HEK293T (cell line): ENCODE results near the gene VPS26B.

Source experiments
- CTCF ChIA-PET: fragments of 350-600 bp; formaldehyde crosslinking; extraction: SDS; loops from one replicate; lab custom pipeline; 2021; ENCODE audit warnings: antibody characterized with exemption, inconsistent platforms; lab: Yijun Ruan, JAX
- POLR2A ChIA-PET: fragments of 350-600 bp; formaldehyde crosslinking; extraction: SDS; loops from one replicate; lab custom pipeline; 2020; ENCODE audit warnings: antibody characterized with exemption, inconsistent platforms; lab: Yijun Ruan, JAX
- DNase-seq: peaks from one replicate; pipeline ENCODE4 v3.0.0; 2012; ENCODE audit warnings: mixed read lengths; ENCODE audit errors: extremely low spot score
- ARNT ChIP-seq: fragments of 450-650 bp; IDR thresholded peaks from 2 replicates; pipeline ENCODE4 v1.6.1; 2017; ENCODE audit warnings: mild to moderate bottlenecking
- BHLHE40 ChIP-seq: fragments of 450-650 bp; IDR thresholded peaks from 2 replicates; pipeline ENCODE4 v1.6.1; 2016; ENCODE audit warnings: mild to moderate bottlenecking, moderate library complexity, borderline replicate concordance
- CTBP1 ChIP-seq: fragments of 450-650 bp; IDR thresholded peaks from 2 replicates; pipeline ENCODE4 v1.6.1; 2016; ENCODE audit warnings: borderline replicate concordance
- ELF4 ChIP-seq: fragments of 450-650 bp; IDR thresholded peaks from 2 replicates; pipeline ENCODE4 v1.6.1; 2017; ENCODE audit warnings: antibody characterized with exemption
- FOXA1 ChIP-seq: fragments of 450-650 bp; IDR thresholded peaks from 2 replicates; pipeline ENCODE4 v1.6.1; 2016; ENCODE audit warnings: mild to moderate bottlenecking
- FOXK2 ChIP-seq: fragments of 450-650 bp; IDR thresholded peaks from 2 replicates; pipeline ENCODE4 v1.6.1; 2016; ENCODE audit warnings: mild to moderate bottlenecking
- FOXM1 ChIP-seq: fragments of 450-650 bp; IDR thresholded peaks from 2 replicates; pipeline ENCODE4 v1.6.1; 2017; ENCODE audit warnings: mild to moderate bottlenecking, borderline replicate concordance
- L3MBTL2 ChIP-seq: fragments of 450-650 bp; conservative IDR thresholded peaks from 2 replicates; pipeline ENCODE4 v1.6.1; 2016; ENCODE audit warnings: mild to moderate bottlenecking
- LEF1 ChIP-seq: fragments of 450-650 bp; IDR thresholded peaks from 2 replicates; pipeline ENCODE4 v1.6.1; 2017; ENCODE audit warnings: mild to moderate bottlenecking, borderline replicate concordance
- NFRKB ChIP-seq: fragments of 450-650 bp; IDR thresholded peaks from 2 replicates; pipeline ENCODE4 v1.6.1; 2016; ENCODE audit warnings: mild to moderate bottlenecking, moderate library complexity
- SP1 ChIP-seq: fragments of 450-650 bp; IDR thresholded peaks from 2 replicates; pipeline ENCODE4 v1.6.1; 2017
- SUZ12 ChIP-seq: fragments of 450-650 bp; IDR thresholded peaks from 2 replicates; pipeline ENCODE4 v1.6.1; 2016; ENCODE audit warnings: mild to moderate bottlenecking
- TARDBP ChIP-seq: fragments of 450-650 bp; IDR thresholded peaks from 2 replicates; pipeline ENCODE4 v1.6.1; 2016
- ZNF384 ChIP-seq: fragments of 450-650 bp; IDR thresholded peaks from 2 replicates; pipeline ENCODE4 v1.6.1; 2016
- TF ChIP-seq, protein P1 (sequence below): fragments of 450-650 bp; IDR thresholded peaks from 2 replicates; pipeline ENCODE4 v1.6.1; 2016

VPS26B gene

DNA sequence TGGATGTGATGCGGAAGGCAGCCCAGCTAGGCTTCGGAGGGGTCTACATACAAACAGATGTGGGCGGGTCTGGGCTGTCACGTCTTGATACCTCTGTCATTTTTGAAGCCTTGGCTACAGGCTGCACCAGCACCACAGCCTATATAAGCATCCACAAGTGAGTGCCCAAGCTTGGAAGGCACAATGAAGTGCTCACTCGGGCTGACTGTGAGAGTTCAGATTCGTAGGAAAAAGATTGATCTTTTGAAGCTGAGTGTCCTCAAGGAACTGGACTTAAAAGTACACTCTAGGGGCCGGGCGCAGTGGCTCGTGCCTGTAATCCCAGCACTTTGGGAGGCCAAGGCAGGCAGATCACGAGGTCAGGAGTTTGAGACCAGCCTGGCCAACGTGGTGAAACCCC is 32.6 kb downstream of the VPS26B start:
- TF ChIP-seq FOXA1: no peak
- no peak for TF ChIP-seq ARNT
- no peak for TF ChIP-seq BHLHE40
- no peak for TF ChIP-seq LEF1
- TF ChIP-seq, protein P1, sequence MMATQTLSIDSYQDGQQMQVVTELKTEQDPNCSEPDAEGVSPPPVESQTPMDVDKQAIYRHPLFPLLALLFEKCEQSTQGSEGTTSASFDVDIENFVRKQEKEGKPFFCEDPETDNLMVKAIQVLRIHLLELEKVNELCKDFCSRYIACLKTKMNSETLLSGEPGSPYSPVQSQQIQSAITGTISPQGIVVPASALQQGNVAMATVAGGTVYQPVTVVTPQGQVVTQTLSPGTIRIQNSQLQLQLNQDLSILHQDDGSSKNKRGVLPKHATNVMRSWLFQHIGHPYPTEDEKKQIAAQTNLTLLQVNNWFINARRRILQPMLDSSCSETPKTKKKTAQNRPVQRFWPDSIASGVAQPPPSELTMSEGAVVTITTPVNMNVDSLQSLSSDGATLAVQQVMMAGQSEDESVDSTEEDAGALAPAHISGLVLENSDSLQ: no peak
- TF ChIP-seq L3MBTL2: no peak
- TF ChIP-seq SP1: no peak
- TF ChIP-seq FOXK2: no peak
- no peak for TF ChIP-seq FOXM1
- no peak for DNase-seq
- ChIA-PET POLR2A (interaction anchor here (0.8 to 1.4 kb wide), 2 partner anchors 11 to 32 kb away, joined by 3 read pairs; partner anchors contain the start of gene VPS26B), CTCF (no interaction called here)

DNA sequence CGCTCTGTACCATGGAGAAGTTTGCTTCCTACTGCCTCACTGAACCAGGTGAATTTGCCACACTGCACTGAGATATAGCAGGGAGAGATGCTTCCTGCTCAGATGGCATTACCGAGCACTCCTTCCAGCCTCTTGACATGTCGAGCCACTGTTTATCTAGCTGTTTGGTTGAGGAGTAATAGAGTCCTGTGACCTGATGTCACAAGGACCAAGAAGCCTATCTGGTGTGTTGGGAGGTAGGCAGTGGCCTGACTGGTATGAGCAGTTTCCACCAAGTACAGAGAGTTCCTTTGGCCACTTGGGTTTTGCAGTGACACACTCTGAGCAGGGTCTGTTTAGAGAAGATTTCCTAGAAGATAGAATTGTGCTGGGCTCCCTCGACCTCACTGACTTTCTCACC is 34.1 kb downstream of the VPS26B start:
- no peak for DNase-seq
- no peak for TF ChIP-seq FOXM1
- TF ChIP-seq SP1: no peak
- no peak for TF ChIP-seq ELF4
- POLR2A ChIA-PET: no interaction called here
- CTCF ChIA-PET: interaction anchor here (0.5 kb wide), 1 partner anchor 671 kb away, joined by 3 read pairs; no protein-coding TSS in a partner anchor

DNA sequence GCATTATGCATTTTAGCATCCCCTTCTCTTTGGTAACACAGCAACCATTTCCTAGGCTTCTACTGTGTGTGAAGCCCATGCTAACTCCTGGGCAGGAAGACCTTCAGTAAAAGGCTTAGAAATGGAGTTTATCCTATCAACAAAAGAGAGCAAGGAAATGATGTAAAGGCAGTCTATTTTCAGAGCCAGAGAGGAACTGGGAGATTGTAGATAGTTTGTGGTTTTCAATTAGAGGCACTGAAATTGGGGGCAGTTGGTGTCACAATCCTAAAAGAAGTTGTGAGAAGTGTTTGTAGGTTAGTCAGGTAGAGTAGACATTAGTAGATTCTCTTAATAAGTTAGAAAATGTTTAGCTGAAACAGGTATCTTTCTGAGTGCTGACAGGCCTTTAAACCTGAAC is 36.0 kb downstream of the VPS26B start:
- DNase-seq: no peak
- ChIA-PET POLR2A (interaction anchor here (2.1 kb wide), 1 partner anchor 36 kb away, joined by 7 read pairs; the partner anchor contains the start of genes NCAPD3 and VPS26B), CTCF (interaction anchor here (1.3 kb wide), 1 partner anchor 16 kb away, joined by 4 read pairs; the partner anchor contains the start of gene GLB1L3)
- TF ChIP-seq SUZ12: no peak
- no peak for TF ChIP-seq L3MBTL2
- TF ChIP-seq ELF4: no peak
- TF ChIP-seq CTBP1: no peak
- TF ChIP-seq NFRKB: no peak
- TF ChIP-seq, protein P1: no peak
- TF ChIP-seq FOXA1: no peak
- no peak for TF ChIP-seq ARNT
- TF ChIP-seq SP1: no peak
- TF ChIP-seq BHLHE40: no peak
- no peak for TF ChIP-seq ZNF384
- TF ChIP-seq FOXK2: no peak
- TF ChIP-seq LEF1: no peak

DNA sequence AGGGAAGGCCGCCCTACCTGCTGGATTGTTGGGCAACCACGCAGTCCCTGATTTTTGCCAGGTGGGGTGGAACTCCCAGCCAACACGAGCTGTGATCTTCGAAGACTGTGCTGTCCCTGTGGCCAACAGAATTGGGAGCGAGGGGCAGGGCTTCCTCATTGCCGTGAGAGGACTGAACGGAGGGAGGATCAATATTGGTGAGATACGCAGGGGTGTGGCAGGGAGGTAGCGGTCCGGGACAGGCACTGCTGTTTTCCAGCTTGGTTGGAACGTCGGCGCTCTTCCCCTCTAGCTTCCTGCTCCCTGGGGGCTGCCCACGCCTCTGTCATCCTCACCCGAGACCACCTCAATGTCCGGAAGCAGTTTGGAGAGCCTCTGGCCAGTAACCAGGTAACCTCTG is 36.5 kb downstream of the VPS26B start:
- no peak for DNase-seq
- POLR2A ChIA-PET: interaction anchor here (2.1 kb wide), 1 partner anchor 37 kb away, joined by 7 read pairs; the partner anchor contains the start of genes NCAPD3 and VPS26B
- CTCF ChIA-PET: interaction anchor here (1.3 to 1.9 kb wide), 2 partner anchors 13 to 15 kb away, joined by 4 to 10 read pairs; partner anchors contain the start of gene GLB1L3
- TF ChIP-seq NFRKB: no peak
- TF ChIP-seq TARDBP: no peak
- TF ChIP-seq, protein P1: no peak
- TF ChIP-seq BHLHE40: no peak
- no peak for TF ChIP-seq ELF4
- TF ChIP-seq SP1: no peak

DNA sequence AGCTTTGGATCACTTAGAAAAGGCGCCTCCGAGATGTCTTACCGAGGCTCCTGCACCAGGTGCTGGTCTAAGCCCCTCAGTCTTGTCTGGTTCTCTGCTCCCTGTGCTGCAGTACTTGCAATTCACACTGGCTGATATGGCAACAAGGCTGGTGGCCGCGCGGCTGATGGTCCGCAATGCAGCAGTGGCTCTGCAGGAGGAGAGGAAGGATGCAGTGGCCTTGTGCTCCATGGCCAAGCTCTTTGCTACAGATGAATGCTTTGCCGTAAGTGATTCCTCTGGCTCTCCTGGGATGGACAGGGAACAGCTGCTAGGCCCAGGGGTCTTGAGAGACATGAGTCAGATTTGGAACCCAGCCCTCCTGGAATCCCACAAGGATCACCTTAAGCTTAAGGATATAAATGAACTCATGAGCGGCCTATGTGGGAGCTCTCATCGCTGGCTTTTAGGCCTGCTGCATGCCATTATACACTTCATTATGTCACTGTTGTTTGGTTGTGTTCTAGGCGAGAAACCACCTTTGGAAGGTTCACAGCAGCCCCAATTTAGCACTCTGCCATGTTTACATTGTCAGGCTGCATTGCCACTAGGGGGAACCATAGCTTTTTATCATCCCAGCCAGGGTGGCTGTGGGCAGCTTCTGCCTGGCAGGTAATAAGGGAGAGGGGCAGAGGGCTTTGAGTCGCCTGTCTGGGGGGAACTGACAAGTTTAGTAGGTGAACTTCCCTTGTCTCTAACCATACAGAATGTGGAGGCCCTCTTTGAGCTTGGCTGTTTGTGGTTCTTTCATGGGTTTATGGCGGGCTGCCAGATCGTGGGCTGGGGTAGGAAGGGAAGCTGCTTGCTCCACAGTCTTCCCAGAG is 37.4 kb downstream of the VPS26B start:
- TF ChIP-seq FOXK2 (no peak), ZNF384 (no peak), LEF1 (no peak), BHLHE40 (no peak), FOXM1 (no peak), TARDBP (no peak)
- TF ChIP-seq, protein P1: no peak
- ChIA-PET CTCF (interaction anchor here (0.5 to 1.9 kb wide), 8 partner anchors 8 to 691 kb away, joined by 3 to 10 read pairs (median 3); partner anchors contain the start of gene GLB1L3), POLR2A (interaction anchor here (0.7 to 2.1 kb wide), 2 partner anchors 12 to 37 kb away, joined by 3 to 7 read pairs; partner anchors contain the start of genes NCAPD3 and VPS26B)
- DNase-seq: peak; percentile 53
